Measurements from ENCODE around the gene FBXL2.

The FBXL2 gene

DNA sequence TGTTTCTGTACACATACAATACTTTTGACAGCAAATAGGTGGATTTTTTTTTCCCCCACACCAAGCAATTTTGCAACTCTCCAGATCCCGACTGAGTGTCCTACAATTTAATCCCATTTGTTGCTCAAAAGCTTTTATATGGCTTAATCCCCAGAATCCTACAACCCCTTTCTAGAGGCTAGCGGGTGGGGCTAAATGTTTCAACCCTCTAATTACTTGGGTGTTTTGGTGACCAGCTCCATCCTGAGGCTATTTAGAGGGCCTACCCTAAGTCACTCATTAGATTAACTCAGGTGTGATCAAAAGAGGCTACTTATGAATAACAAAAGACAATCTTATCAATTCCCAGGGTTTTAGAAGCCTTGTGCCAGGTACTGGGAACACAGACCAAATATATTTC, 21.0 kb upstream of the FBXL2 start:
- ChIA-PET POLR2A (no interaction called here), CTCF (no interaction called here)
- Histone ChIP-seq H3K4me3 (ENCODE audit: low read depth, low read length) (no peak overlapping the region), H3K9me3 (ENCODE audit: control insufficient read depth, insufficient read depth, low read depth, low read length) (no peaks in the 10 kb centered on the region), H3K4me1 (ENCODE audit: control insufficient read depth, insufficient read depth, low read length) (no peaks in the 10 kb centered on the region), H3K36me3 (ENCODE audit: control insufficient read depth in 2 of 2, insufficient read depth in 1 of 2, low read length in 2 of 2) (no peaks in the 10 kb centered on the region), H3K27ac (ENCODE audit: extremely low read depth, low read depth, low read length) (no peak overlapping the region)
- TF ChIP-seq ZNF114 (tag by site-specific recombination; IDR thresholded peaks at IDR 0.05) (no peak), ZNF664 (tag by site-specific recombination; IDR thresholded peaks at IDR 0.05) (no peak), ZNF184 (tag by site-specific recombination; IDR thresholded peaks at IDR 0.05) (no peak), ZEB2 (tag by site-specific recombination; IDR thresholded peaks at IDR 0.05) (no peak), ZNF302 (tag by site-specific recombination; IDR thresholded peaks at IDR 0.05; ENCODE audit: low read depth) (no peak), ZNF610 (tag by site-specific recombination; IDR thresholded peaks at IDR 0.05; ENCODE audit: borderline replicate concordance) (no peak), ZNF211 (tag by site-specific recombination; IDR thresholded peaks at IDR 0.05; ENCODE audit: low read depth) (no peak), ZNF626 (tag by site-specific recombination; IDR thresholded peaks at IDR 0.05) (no peak), ZNF830 (tag by site-specific recombination; IDR thresholded peaks at IDR 0.05; ENCODE audit: low read depth) (no peak), ZNF350 (tag by site-specific recombination; IDR thresholded peaks at IDR 0.05) (no peak), TCF7L2 (IDR thresholded peaks at IDR 0.05; ENCODE audit: borderline replicate concordance, low read depth, low read length) (no peak), ZNF473 (tag by site-specific recombination; IDR thresholded peaks at IDR 0.05) (no peak)
- TF ChIP-seq, protein P1, sequence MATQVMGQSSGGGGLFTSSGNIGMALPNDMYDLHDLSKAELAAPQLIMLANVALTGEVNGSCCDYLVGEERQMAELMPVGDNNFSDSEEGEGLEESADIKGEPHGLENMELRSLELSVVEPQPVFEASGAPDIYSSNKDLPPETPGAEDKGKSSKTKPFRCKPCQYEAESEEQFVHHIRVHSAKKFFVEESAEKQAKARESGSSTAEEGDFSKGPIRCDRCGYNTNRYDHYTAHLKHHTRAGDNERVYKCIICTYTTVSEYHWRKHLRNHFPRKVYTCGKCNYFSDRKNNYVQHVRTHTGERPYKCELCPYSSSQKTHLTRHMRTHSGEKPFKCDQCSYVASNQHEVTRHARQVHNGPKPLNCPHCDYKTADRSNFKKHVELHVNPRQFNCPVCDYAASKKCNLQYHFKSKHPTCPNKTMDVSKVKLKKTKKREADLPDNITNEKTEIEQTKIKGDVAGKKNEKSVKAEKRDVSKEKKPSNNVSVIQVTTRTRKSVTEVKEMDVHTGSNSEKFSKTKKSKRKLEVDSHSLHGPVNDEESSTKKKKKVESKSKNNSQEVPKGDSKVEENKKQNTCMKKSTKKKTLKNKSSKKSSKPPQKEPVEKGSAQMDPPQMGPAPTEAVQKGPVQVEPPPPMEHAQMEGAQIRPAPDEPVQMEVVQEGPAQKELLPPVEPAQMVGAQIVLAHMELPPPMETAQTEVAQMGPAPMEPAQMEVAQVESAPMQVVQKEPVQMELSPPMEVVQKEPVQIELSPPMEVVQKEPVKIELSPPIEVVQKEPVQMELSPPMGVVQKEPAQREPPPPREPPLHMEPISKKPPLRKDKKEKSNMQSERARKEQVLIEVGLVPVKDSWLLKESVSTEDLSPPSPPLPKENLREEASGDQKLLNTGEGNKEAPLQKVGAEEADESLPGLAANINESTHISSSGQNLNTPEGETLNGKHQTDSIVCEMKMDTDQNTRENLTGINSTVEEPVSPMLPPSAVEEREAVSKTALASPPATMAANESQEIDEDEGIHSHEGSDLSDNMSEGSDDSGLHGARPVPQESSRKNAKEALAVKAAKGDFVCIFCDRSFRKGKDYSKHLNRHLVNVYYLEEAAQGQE (tag by site-specific recombination; IDR thresholded peaks at IDR 0.05) = no peak
- TF ChIP-seq, protein P2, sequence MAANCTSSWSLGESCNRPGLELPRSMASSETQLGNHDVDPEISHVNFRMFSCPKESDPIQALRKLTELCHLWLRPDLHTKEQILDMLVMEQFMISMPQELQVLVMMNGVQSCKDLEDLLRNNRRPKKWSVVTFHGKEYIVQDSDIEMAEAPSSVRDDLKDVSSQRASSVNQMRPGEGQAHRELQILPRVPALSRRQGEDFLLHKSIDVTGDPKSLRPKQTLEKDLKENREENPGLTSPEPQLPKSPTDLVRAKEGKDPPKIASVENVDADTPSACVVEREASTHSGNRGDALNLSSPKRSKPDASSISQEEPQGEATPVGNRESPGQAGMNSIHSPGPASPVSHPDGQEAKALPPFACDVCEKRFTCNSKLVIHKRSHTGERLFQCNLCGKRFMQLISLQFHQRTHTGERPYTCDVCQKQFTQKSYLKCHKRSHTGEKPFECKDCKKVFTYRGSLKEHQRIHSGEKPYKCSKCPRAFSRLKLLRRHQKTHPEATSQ (tag by site-specific recombination; IDR thresholded peaks at IDR 0.05) = no peak
- TF ChIP-seq, protein P3, sequence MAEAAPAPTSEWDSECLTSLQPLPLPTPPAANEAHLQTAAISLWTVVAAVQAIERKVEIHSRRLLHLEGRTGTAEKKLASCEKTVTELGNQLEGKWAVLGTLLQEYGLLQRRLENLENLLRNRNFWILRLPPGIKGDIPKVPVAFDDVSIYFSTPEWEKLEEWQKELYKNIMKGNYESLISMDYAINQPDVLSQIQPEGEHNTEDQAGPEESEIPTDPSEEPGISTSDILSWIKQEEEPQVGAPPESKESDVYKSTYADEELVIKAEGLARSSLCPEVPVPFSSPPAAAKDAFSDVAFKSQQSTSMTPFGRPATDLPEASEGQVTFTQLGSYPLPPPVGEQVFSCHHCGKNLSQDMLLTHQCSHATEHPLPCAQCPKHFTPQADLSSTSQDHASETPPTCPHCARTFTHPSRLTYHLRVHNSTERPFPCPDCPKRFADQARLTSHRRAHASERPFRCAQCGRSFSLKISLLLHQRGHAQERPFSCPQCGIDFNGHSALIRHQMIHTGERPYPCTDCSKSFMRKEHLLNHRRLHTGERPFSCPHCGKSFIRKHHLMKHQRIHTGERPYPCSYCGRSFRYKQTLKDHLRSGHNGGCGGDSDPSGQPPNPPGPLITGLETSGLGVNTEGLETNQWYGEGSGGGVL (tag by site-specific recombination; IDR thresholded peaks at IDR 0.05) = no peak
- TF ChIP-seq, protein P4, sequence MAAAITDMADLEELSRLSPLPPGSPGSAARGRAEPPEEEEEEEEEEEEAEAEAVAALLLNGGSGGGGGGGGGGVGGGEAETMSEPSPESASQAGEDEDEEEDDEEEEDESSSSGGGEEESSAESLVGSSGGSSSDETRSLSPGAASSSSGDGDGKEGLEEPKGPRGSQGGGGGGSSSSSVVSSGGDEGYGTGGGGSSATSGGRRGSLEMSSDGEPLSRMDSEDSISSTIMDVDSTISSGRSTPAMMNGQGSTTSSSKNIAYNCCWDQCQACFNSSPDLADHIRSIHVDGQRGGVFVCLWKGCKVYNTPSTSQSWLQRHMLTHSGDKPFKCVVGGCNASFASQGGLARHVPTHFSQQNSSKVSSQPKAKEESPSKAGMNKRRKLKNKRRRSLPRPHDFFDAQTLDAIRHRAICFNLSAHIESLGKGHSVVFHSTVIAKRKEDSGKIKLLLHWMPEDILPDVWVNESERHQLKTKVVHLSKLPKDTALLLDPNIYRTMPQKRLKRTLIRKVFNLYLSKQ (tag by site-specific recombination; IDR thresholded peaks at IDR 0.05; ENCODE audit: borderline replicate concordance) = no peak
- TF ChIP-seq, protein P5, sequence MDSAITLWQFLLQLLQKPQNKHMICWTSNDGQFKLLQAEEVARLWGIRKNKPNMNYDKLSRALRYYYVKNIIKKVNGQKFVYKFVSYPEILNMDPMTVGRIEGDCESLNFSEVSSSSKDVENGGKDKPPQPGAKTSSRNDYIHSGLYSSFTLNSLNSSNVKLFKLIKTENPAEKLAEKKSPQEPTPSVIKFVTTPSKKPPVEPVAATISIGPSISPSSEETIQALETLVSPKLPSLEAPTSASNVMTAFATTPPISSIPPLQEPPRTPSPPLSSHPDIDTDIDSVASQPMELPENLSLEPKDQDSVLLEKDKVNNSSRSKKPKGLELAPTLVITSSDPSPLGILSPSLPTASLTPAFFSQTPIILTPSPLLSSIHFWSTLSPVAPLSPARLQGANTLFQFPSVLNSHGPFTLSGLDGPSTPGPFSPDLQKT (IDR thresholded peaks at IDR 0.05; ENCODE audit: borderline replicate concordance, low read depth, low read length) = no peak
